ENCODE results near the gene ATP5MK. TPM values are rescaled to one million over a fixed set of nuclear protein-coding genes. Genes with fewer than 3 reads are reported as not detected.
"Not testable (repeated sequence)": the region's sequence is repeated elsewhere in the genome, so short reads cannot be mapped to it uniquely, and the experiment has no call there.

Gene ATP5MK
- total RNA-seq, 2 experiments from 2014 or later, result 117 to 307 TPM

DNA sequence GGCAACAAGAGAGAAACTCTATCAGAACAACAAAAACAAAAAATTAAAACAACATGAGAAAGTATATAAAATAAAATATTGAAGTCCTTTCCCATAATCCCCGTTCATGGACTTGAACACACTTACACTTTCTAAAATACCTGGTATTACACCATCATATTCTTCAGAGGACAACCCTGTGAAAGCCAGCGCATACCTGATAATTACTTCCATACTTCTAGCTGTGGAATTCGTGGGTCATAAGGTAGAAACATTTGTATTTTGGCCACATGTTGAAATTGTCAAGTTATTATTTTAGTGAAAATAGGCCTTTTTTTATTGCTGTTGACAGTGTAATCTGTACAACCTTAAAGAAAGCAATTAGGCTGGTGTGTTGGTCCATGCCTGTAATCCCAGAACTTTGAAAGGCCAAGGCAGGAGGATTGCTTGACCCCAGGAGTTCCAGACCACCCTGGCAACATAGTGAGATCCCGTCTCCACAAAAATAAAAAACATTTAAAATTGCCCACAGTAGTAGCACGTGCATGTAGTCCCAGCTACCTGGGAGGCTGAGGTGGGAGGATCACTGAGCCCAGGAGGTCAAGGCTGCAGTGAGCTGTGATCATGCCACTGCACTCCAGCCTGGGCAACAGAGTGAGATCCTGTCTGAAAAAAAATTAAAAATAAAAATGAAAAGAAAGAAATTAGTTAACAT, 40.2 kb downstream of the ATP5MK start:
- H3K36me3 ChIP-seq (ENCODE audit: insufficient read depth, low read length), result no peaks in the 10 kb centered on the region
- H2AFZ ChIP-seq (ENCODE audit: low read length), result no peak overlapping the region
- no peaks in the 10 kb centered on the region for H3K9me2 ChIP-seq (ENCODE audit: insufficient read depth, low read length)
- no peak overlapping the region for H3K4me3 ChIP-seq (ENCODE audit: low read depth, low read length, poor library complexity, severe bottlenecking)
- TF ChIP-seq, protein P1, sequence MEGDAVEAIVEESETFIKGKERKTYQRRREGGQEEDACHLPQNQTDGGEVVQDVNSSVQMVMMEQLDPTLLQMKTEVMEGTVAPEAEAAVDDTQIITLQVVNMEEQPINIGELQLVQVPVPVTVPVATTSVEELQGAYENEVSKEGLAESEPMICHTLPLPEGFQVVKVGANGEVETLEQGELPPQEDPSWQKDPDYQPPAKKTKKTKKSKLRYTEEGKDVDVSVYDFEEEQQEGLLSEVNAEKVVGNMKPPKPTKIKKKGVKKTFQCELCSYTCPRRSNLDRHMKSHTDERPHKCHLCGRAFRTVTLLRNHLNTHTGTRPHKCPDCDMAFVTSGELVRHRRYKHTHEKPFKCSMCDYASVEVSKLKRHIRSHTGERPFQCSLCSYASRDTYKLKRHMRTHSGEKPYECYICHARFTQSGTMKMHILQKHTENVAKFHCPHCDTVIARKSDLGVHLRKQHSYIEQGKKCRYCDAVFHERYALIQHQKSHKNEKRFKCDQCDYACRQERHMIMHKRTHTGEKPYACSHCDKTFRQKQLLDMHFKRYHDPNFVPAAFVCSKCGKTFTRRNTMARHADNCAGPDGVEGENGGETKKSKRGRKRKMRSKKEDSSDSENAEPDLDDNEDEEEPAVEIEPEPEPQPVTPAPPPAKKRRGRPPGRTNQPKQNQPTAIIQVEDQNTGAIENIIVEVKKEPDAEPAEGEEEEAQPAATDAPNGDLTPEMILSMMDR (conservative IDR thresholded peaks at IDR 0.05; ENCODE audit: low read length), result no peak
- TF ChIP-seq EZH2phosphoT487 (IDR thresholded peaks at IDR 0.05; ENCODE audit: borderline replicate concordance, low read depth, low read length), result no peak
- DNase-seq (ENCODE audit: low spot score), result no peak
- H3K4me1 ChIP-seq (ENCODE audit: insufficient read depth, low read length, poor library complexity, severe bottlenecking), result peaks cover 7% of the 10 kb centered on the region
- no peak overlapping the region for H3K4me2 ChIP-seq (ENCODE audit: low read length)
- H3K9me3 ChIP-seq (ENCODE audit: low read length), result no peaks in the 10 kb centered on the region
- no peak overlapping the region for H3K27ac ChIP-seq (ENCODE audit: low read depth, low read length, poor library complexity, severe bottlenecking)
- CTCF ChIA-PET (ENCODE audit: unreplicated experiment), result no interaction called here
- no peaks in the 10 kb centered on the region for H4K20me1 ChIP-seq (ENCODE audit: insufficient read depth, low read length)
- BruUV-seq (replicated peaks), result no TSS peak
- intact Hi-C loops (cut with micrococcal nuclease; ENCODE audit: unreplicated experiment), result no loop called here
- POLR2A ChIA-PET, result interaction anchor here (0.6 kb wide), 1 partner anchor 538 kb away, joined by 5 read pairs; no protein-coding TSS in a partner anchor
- H3K79me2 ChIP-seq (ENCODE audit: insufficient read depth, low read depth, low read length), result no peaks in the 10 kb centered on the region

GRCh38 chr10:103354567-103354966, 41.7 kb downstream of the ATP5MK start:
- intact Hi-C loops (cut with micrococcal nuclease; ENCODE audit: unreplicated experiment); DNase-seq (ENCODE audit: low spot score); H2AFZ ChIP-seq (ENCODE audit: low read length); H4K20me1 ChIP-seq (ENCODE audit: insufficient read depth, low read length); H3K9me3 ChIP-seq (ENCODE audit: low read length); POLR2A ChIA-PET; CTCF ChIA-PET (ENCODE audit: unreplicated experiment); H3K27ac ChIP-seq (ENCODE audit: low read depth, low read length, poor library complexity, severe bottlenecking); H3K9me2 ChIP-seq (ENCODE audit: insufficient read depth, low read length); H3K4me2 ChIP-seq (ENCODE audit: low read length); H3K4me3 ChIP-seq (ENCODE audit: low read depth, low read length, poor library complexity, severe bottlenecking); BruUV-seq (replicated peaks); H3K36me3 ChIP-seq (ENCODE audit: insufficient read depth, low read length): not testable (repeated sequence)
- H3K79me2 ChIP-seq (ENCODE audit: insufficient read depth, low read depth, low read length), result peaks cover 12% of the 10 kb centered on the region; the same call in 1 of the 2 replicates
- peaks cover 14% of the 10 kb centered on the region for H3K4me1 ChIP-seq (ENCODE audit: insufficient read depth, low read length, poor library complexity, severe bottlenecking)

GRCh38 chr10:103353281-103353680, 43.0 kb downstream of the ATP5MK start:
- ChIA-PET CTCF (ENCODE audit: unreplicated experiment) (no interaction called here), POLR2A (interaction anchor here (0.5 to 1.4 kb wide), 6 partner anchors 10 to 384 kb away, joined by 3 to 7 read pairs (median 4); no protein-coding TSS in a partner anchor)
- H3K4me3 ChIP-seq (ENCODE audit: low read depth, low read length, poor library complexity, severe bottlenecking), result no peak overlapping the region
- H3K4me2 ChIP-seq (ENCODE audit: low read length), result no peak overlapping the region
- H2AFZ ChIP-seq (ENCODE audit: low read length), result no peak overlapping the region
- peaks cover 18% of the 10 kb centered on the region for H3K4me1 ChIP-seq (ENCODE audit: insufficient read depth, low read length, poor library complexity, severe bottlenecking)
- H3K9me3 ChIP-seq (ENCODE audit: low read length), result no peaks in the 10 kb centered on the region
- H3K79me2 ChIP-seq (ENCODE audit: insufficient read depth, low read depth, low read length), result peaks cover 18% of the 10 kb centered on the region; the same call in 1 of the 2 replicates
- TF ChIP-seq EZH2phosphoT487 (IDR thresholded peaks at IDR 0.05; ENCODE audit: borderline replicate concordance, low read depth, low read length), result no peak
- TF ChIP-seq, protein P1 (conservative IDR thresholded peaks at IDR 0.05; ENCODE audit: low read length), result peak; percentile 50; the same call in 1 of the 2 replicates
- no TSS peak for BruUV-seq (replicated peaks)
- no peaks in the 10 kb centered on the region for H4K20me1 ChIP-seq (ENCODE audit: insufficient read depth, low read length)
- H3K9me2 ChIP-seq (ENCODE audit: insufficient read depth, low read length), result no peaks in the 10 kb centered on the region
- intact Hi-C loops (cut with micrococcal nuclease; ENCODE audit: unreplicated experiment), result no loop called here
- no peak overlapping the region for H3K27ac ChIP-seq (ENCODE audit: low read depth, low read length, poor library complexity, severe bottlenecking)
- H3K36me3 ChIP-seq (ENCODE audit: insufficient read depth, low read length), result peaks cover 6% of the 10 kb centered on the region; the same call in 1 of the 2 replicates
- peak; percentile 23 for DNase-seq (ENCODE audit: low spot score)

Measured in OCI-LY7 (cell line).